AG04450 (cell line): ENCODE data around the gene FARP1. TPM values are rescaled to one million over a fixed set of nuclear protein-coding genes. Genes with fewer than 3 reads are reported as not detected.

Source experiments
- CTCF ChIA-PET: fragments of 300-600, 350-600 bp; formaldehyde crosslinking; extraction: SDS; loops from one replicate; lab custom pipeline; 2022; ENCODE audit warnings: antibody characterized with exemption, inconsistent platforms; lab: Charles Lee
- POLR2A ChIA-PET: fragments of 350-600 bp; formaldehyde crosslinking; extraction: SDS; loops from one replicate; lab custom pipeline; 2021; ENCODE audit warnings: antibody characterized with exemption, inconsistent platforms; lab: Yijun Ruan, JAX
- DNase-seq: peaks from one replicate; pipeline ENCODE4 v3.0.0-alpha.2; 2011; ENCODE audit warnings: low read depth, low spot score
- H3K27ac ChIP-seq: one replicate; pipeline ENCODE4 v1.5.1; 2012; ENCODE audit warnings: low read depth, low read length, control low read depth
- H3K27me3 ChIP-seq: one replicate; pipeline ENCODE4 v1.6.0; 2012; ENCODE audit warnings: low read length; ENCODE audit not compliant: control insufficient read depth, insufficient read depth
- H3K4me3 ChIP-seq: 2 replicates; pipeline ENCODE4 v1.5.1; 2011; ENCODE audit warnings: mild to moderate bottlenecking, low read depth, low read length, control low read depth
- H3K9me3 ChIP-seq: 2 replicates; pipeline ENCODE4 v1.5.1; 2012; ENCODE audit warnings: low read length; ENCODE audit not compliant: control insufficient read depth, insufficient read depth
- CTCF ChIP-seq: IDR thresholded peaks from 2 replicates; pipeline ENCODE4 v1.5.1; 2011; ENCODE audit warnings: low read depth, low read length, control low read depth, inconsistent platforms
- polyA plus RNA-seq: library from polyadenylated mRNA; depleted of rRNA; stranded (reverse); fragments of >200 nt; gene quantifications from 2 replicates; pipeline ENCODE4 v1.2.3, GENCODE V29; 2011

FARP1 gene
- polyA plus RNA-seq, 1 experiment: 76.4 TPM

GRCh38 chr13:98454389-98454881 is 311.5 kb downstream of the FARP1 start:
- CTCF ChIA-PET: interaction anchor here (0.8 to 3.5 kb wide), 5 partner anchors 8 to 389 kb away, joined by 3 to 13 read pairs (median 6); no protein-coding TSS in a partner anchor
- Histone ChIP-seq H3K4me3 (no peak overlapping the region; the same call in 1 of the 2 replicates), H3K27ac (peak overlapping the region; percentile 94), H3K27me3 (no peaks in the 10 kb centered on the region), H3K9me3 (no peaks in the 10 kb centered on the region)
- peak; percentile 83 for DNase-seq
- POLR2A ChIA-PET: interaction anchor here (0.5 to 1.2 kb wide), 5 partner anchors 11 to 599 kb away, joined by 3 to 17 read pairs (median 4); partner anchors contain the start of gene STK24
- TF ChIP-seq CTCF: no peak

GRCh38 chr13:98456413-98456845 is 313.5 kb downstream of the FARP1 start:
- H3K27ac ChIP-seq: no peak overlapping the region

GRCh38 chr13:98457053-98457452 is 314.2 kb downstream of the FARP1 start:
- no peaks in the 10 kb centered on the region for H3K9me3 ChIP-seq
- H3K4me3 ChIP-seq: no peak overlapping the region
- ChIA-PET CTCF (interaction anchor here (0.6 to 3.5 kb wide), 6 partner anchors 9 to 199 kb away, joined by 4 to 13 read pairs (median 6); no protein-coding TSS in a partner anchor), POLR2A (no interaction called here)
- TF ChIP-seq CTCF: no peak
- no peak for DNase-seq
- H3K27ac ChIP-seq: no peak overlapping the region
- no peaks in the 10 kb centered on the region for H3K27me3 ChIP-seq

More at GRCh38 chr13:98456413-98456845, 313.5 kb downstream of the FARP1 start:
- no peak overlapping the region for H3K4me3 ChIP-seq
- TF ChIP-seq CTCF: no peak
- no peak for DNase-seq
- H3K9me3 ChIP-seq: no peaks in the 10 kb centered on the region
- POLR2A ChIA-PET: no interaction called here
- CTCF ChIA-PET: interaction anchor here (1.2 to 3.5 kb wide), 3 partner anchors 9 to 196 kb away, joined by 5 to 13 read pairs (median 5); no protein-coding TSS in a partner anchor
- H3K27me3 ChIP-seq: no peaks in the 10 kb centered on the region

- Histone ChIP-seq H3K9me3 (no peaks in the 10 kb centered on the region), H3K27me3 (no peaks in the 10 kb centered on the region), H3K4me3 (no peak overlapping the region), H3K27ac (no peak overlapping the region)
- CTCF ChIA-PET: interaction anchor here (0.7 kb wide), 1 partner anchor 9 kb away, joined by 3 read pairs; no protein-coding TSS in a partner anchor
- POLR2A ChIA-PET: interaction anchor here (0.7 kb wide), 1 partner anchor 170 kb away, joined by 3 read pairs; no protein-coding TSS in a partner anchor
- DNase-seq: no peak
- TF ChIP-seq CTCF: no peak
Observed at GRCh38 chr13:98458431-98458830, 315.5 kb downstream of the FARP1 start.

- Histone ChIP-seq H3K27me3 (no peaks in the 10 kb centered on the region), H3K27ac (no peak overlapping the region), H3K9me3 (no peaks in the 10 kb centered on the region), H3K4me3 (no peak overlapping the region)
- no peak for DNase-seq
- no peak for TF ChIP-seq CTCF
- ChIA-PET POLR2A (no interaction called here), CTCF (no interaction called here)
Observed at GRCh38 chr13:98459171-98459681, 316.3 kb downstream of the FARP1 start.
